GM21367 (cell line): ENCODE measurements around the gene AGPAT3.

ENCODE experiments used
- ATAC-seq: cut with Tn5 transposase; IDR thresholded peaks from one replicate; pipeline ENCODE4 v1.9.1; 2021; ENCODE audit not compliant: unreplicated experiment

The AGPAT3 gene

GRCh38 chr21:43989401-43989800 lies 124.4 kb downstream of the AGPAT3 start:
- no peak for ATAC-seq

GRCh38 chr21:43991447-43991991 lies 126.5 kb downstream of the AGPAT3 start:
- no peak for ATAC-seq

- ATAC-seq: no peak
Measured at GRCh38 chr21:43992121-43992520, 127.1 kb downstream of the AGPAT3 start.

GRCh38 chr21:43993420-43993934 lies 128.5 kb downstream of the AGPAT3 start:
- ATAC-seq: no peak

GRCh38 chr21:43994085-43994484 lies 129.1 kb downstream of the AGPAT3 start:
- no peak for ATAC-seq

- no peak for ATAC-seq
Measured at GRCh38 chr21:43994646-43995045, 129.6 kb downstream of the AGPAT3 start.

- ATAC-seq: no peak
Measured at GRCh38 chr21:43995521-43996105, 130.6 kb downstream of the AGPAT3 start.

GRCh38 chr21:43997766-43998742 lies 133.0 kb downstream of the AGPAT3 start:
- no peak for ATAC-seq

GRCh38 chr21:44000360-44000759 lies 135.3 kb downstream of the AGPAT3 start:
- ATAC-seq: no peak

GRCh38 chr21:44002511-44002910 lies 137.5 kb downstream of the AGPAT3 start:
- no peak for ATAC-seq

- no peak for ATAC-seq
Measured at GRCh38 chr21:44003307-44003966, 138.4 kb downstream of the AGPAT3 start.

- ATAC-seq: no peak
Measured at GRCh38 chr21:44005071-44005470, 140.0 kb downstream of the AGPAT3 start.

GRCh38 chr21:44005593-44005992 lies 140.6 kb downstream of the AGPAT3 start:
- no peak for ATAC-seq

- ATAC-seq: no peak
Measured at GRCh38 chr21:44006017-44006619, 141.1 kb downstream of the AGPAT3 start.

GRCh38 chr21:44006656-44007055 lies 141.6 kb downstream of the AGPAT3 start:
- no peak for ATAC-seq

GRCh38 chr21:44010429-44010828 lies 145.4 kb downstream of the AGPAT3 start:
- ATAC-seq: no peak

- ATAC-seq: no peak
Measured at GRCh38 chr21:44011123-44011522, 146.1 kb downstream of the AGPAT3 start.

- peak; percentile 49 for ATAC-seq
Measured at GRCh38 chr21:44011579-44012473, 146.8 kb downstream of the AGPAT3 start, which contains the start of gene TRAPPC10. Gene TRAPPC10 (plus strand): TSS chr21:44012309. CDS start chr21:44012494, 185 bp downstream.

- peak; percentile 56 for ATAC-seq
Measured at GRCh38 chr21:44012474-44013379, 147.7 kb downstream of the AGPAT3 start.
